ENCODE data around the gene COL19A1. TPM values are rescaled to one million over a fixed set of nuclear protein-coding genes. Genes with fewer than 3 reads are reported as not detected.

Gene COL19A1
- total RNA-seq, 1 donor from 2014 or later, result not detected

GRCh38 chr6:69936674-69937363, 70.5 kb downstream of the COL19A1 start:
- FAIRE-seq (no peak), DNase-seq (ENCODE audit: low read depth) (peak; percentile 55)
- H3K36me3 ChIP-seq (ENCODE audit: control insufficient read depth, insufficient read depth, low read length), result no peaks in the 10 kb centered on the region

GRCh38 chr6:69937402-69938136, 71.2 kb downstream of the COL19A1 start:
- DNase-seq (ENCODE audit: low read depth), result no peak
- Histone ChIP-seq H3K4me3 (ENCODE audit: low read depth, low read length) (no peak overlapping the region), H3K27me3 (ENCODE audit: control insufficient read depth, insufficient read depth, low read length) (no peaks in the 10 kb centered on the region), H3K36me3 (ENCODE audit: control insufficient read depth, insufficient read depth, low read length) (no peaks in the 10 kb centered on the region)
- TF ChIP-seq, protein P1, sequence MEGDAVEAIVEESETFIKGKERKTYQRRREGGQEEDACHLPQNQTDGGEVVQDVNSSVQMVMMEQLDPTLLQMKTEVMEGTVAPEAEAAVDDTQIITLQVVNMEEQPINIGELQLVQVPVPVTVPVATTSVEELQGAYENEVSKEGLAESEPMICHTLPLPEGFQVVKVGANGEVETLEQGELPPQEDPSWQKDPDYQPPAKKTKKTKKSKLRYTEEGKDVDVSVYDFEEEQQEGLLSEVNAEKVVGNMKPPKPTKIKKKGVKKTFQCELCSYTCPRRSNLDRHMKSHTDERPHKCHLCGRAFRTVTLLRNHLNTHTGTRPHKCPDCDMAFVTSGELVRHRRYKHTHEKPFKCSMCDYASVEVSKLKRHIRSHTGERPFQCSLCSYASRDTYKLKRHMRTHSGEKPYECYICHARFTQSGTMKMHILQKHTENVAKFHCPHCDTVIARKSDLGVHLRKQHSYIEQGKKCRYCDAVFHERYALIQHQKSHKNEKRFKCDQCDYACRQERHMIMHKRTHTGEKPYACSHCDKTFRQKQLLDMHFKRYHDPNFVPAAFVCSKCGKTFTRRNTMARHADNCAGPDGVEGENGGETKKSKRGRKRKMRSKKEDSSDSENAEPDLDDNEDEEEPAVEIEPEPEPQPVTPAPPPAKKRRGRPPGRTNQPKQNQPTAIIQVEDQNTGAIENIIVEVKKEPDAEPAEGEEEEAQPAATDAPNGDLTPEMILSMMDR (IDR thresholded peaks at IDR 0.05; ENCODE audit: insufficient read depth, low read length, severe bottlenecking), result no peak
- FAIRE-seq, result no peak

More at GRCh38 chr6:69936674-69937363, 70.5 kb downstream of the COL19A1 start:
- Histone ChIP-seq H3K27me3 (ENCODE audit: control insufficient read depth, insufficient read depth, low read length) (no peaks in the 10 kb centered on the region), H3K4me3 (ENCODE audit: low read depth, low read length) (no peak overlapping the region)
- TF ChIP-seq, protein P1 (IDR thresholded peaks at IDR 0.05; ENCODE audit: insufficient read depth, low read length, severe bottlenecking), result no peak

GRCh38 chr6:69942485-69942884, 76.1 kb downstream of the COL19A1 start:
- Histone ChIP-seq H3K4me3 (ENCODE audit: low read depth, low read length) (no peak overlapping the region), H3K36me3 (ENCODE audit: control insufficient read depth, insufficient read depth, low read length) (no peaks in the 10 kb centered on the region), H3K27me3 (ENCODE audit: control insufficient read depth, insufficient read depth, low read length) (no peaks in the 10 kb centered on the region)
- FAIRE-seq, result no peak
- DNase-seq (ENCODE audit: low read depth), result no peak
- TF ChIP-seq, protein P1 (IDR thresholded peaks at IDR 0.05; ENCODE audit: insufficient read depth, low read length, severe bottlenecking), result no peak

DNA sequence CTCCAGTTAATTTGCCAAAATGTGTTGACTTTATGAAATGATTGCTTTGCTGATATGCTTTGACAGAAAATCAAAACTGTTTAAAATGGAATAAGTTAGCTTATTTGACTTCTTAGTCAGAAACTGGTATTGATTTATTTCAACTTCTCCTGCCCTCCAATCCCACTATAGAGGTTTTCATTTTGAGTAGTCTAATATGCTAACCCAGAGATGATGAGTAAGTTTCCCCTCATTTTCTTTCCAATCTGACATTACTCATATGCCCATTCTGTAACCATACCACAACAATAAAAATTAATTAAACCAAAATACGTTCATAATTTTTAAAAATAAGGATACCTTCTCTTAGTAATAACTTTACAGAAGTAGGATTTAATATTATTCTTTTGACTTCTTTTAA, 78.8 kb downstream of the COL19A1 start:
- Histone ChIP-seq H3K4me3 (ENCODE audit: low read depth, low read length) (no peak overlapping the region), H3K27me3 (ENCODE audit: control insufficient read depth, insufficient read depth, low read length) (peaks cover 1% of the 10 kb centered on the region), H3K36me3 (ENCODE audit: control insufficient read depth, insufficient read depth, low read length) (no peaks in the 10 kb centered on the region)
- FAIRE-seq (no peak), DNase-seq (ENCODE audit: low read depth) (no peak)
- TF ChIP-seq, protein P1 (IDR thresholded peaks at IDR 0.05; ENCODE audit: insufficient read depth, low read length, severe bottlenecking), result no peak

GRCh38 chr6:69948479-69949114, 82.2 kb downstream of the COL19A1 start:
- DNase-seq (ENCODE audit: low read depth) (no peak), FAIRE-seq (no peak)
- no peaks in the 10 kb centered on the region for H3K36me3 ChIP-seq (ENCODE audit: control insufficient read depth, insufficient read depth, low read length)

More at GRCh38 chr6:69948479-69949114, 82.2 kb downstream of the COL19A1 start:
- Histone ChIP-seq H3K4me3 (ENCODE audit: low read depth, low read length) (no peak overlapping the region), H3K27me3 (ENCODE audit: control insufficient read depth, insufficient read depth, low read length) (peaks cover 1% of the 10 kb centered on the region)
- TF ChIP-seq, protein P1 (IDR thresholded peaks at IDR 0.05; ENCODE audit: insufficient read depth, low read length, severe bottlenecking), result no peak

Data from bronchial epithelial cell (primary cell).